IPS-15b (cell line): Measurements from ENCODE around the gene CFP.
"Not testable (repeated sequence)": the region's sequence is repeated elsewhere in the genome, so short reads cannot be mapped to it uniquely, and the experiment has no call there.

Experiments used
- H3K27me3 ChIP-seq: one replicate; pipeline ENCODE4 v1.6.1; 2013; ENCODE audit warnings: low read length; ENCODE audit not compliant: control insufficient read depth, insufficient read depth
- H3K36me3 ChIP-seq: one replicate; pipeline ENCODE4 v1.6.1; 2013; ENCODE audit warnings: low read length; ENCODE audit not compliant: control insufficient read depth, insufficient read depth
- H3K4me1 ChIP-seq: one replicate; pipeline ENCODE4 v1.6.1; 2013; ENCODE audit warnings: mild to moderate bottlenecking, low read length; ENCODE audit not compliant: control insufficient read depth, insufficient read depth
- H3K4me3 ChIP-seq: one replicate; pipeline ENCODE4 v1.5.1; 2013; ENCODE audit warnings: low read depth, low read length
- H3K9ac ChIP-seq: one replicate; pipeline ENCODE4 v1.6.1; 2013; ENCODE audit warnings: low read depth, mild to moderate bottlenecking, low read length
- H3K9me3 ChIP-seq: one replicate; pipeline ENCODE4 v1.6.1; 2013; ENCODE audit warnings: mild to moderate bottlenecking, low read length; ENCODE audit not compliant: control insufficient read depth, insufficient read depth

CFP gene

GRCh38 chrX:47613082-47613481 lies 16.6 kb downstream of the CFP start:
- peaks cover 4% of the 10 kb centered on the region for H3K4me1 ChIP-seq

DNA sequence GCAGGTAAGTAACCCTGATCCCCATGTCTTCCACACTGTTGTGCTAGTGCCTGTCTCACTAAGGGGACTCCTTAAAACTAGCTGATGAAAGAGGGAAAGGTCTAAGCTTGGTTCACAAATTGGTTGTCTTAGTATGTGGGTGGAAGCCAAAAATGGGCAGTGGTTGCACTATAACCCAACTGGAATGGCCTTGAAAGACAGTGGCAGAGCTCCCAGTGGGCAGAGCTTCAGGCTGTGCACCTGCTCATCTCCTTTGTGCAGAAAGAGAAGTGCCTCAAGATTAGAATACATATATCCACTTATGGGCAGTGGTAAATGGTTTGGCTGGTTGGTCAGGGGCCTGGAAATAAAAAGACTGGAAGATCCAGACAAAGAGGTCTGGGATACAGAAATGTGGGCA lies 17.3 kb downstream of the CFP start:
- H3K9me3 ChIP-seq, result no peaks in the 10 kb centered on the region
- H3K9ac ChIP-seq, result no peak overlapping the region
- H3K36me3 ChIP-seq, result no peaks in the 10 kb centered on the region
- H3K4me3 ChIP-seq, result no peak overlapping the region
- no peaks in the 10 kb centered on the region for H3K27me3 ChIP-seq
- peaks cover 4% of the 10 kb centered on the region for H3K4me1 ChIP-seq

More at GRCh38 chrX:47613082-47613481, 16.6 kb downstream of the CFP start:
- Histone ChIP-seq H3K9ac (no peak overlapping the region), H3K27me3 (no peaks in the 10 kb centered on the region), H3K36me3 (no peaks in the 10 kb centered on the region), H3K9me3 (no peaks in the 10 kb centered on the region), H3K4me3 (no peak overlapping the region)

- Histone ChIP-seq H3K36me3 (no peaks in the 10 kb centered on the region), H3K9ac (no peak overlapping the region), H3K4me1 (peaks cover 4% of the 10 kb centered on the region), H3K4me3 (no peak overlapping the region), H3K9me3 (no peaks in the 10 kb centered on the region), H3K27me3 (no peaks in the 10 kb centered on the region)
Observed at GRCh38 chrX:47611926-47612325, 17.8 kb downstream of the CFP start.

DNA sequence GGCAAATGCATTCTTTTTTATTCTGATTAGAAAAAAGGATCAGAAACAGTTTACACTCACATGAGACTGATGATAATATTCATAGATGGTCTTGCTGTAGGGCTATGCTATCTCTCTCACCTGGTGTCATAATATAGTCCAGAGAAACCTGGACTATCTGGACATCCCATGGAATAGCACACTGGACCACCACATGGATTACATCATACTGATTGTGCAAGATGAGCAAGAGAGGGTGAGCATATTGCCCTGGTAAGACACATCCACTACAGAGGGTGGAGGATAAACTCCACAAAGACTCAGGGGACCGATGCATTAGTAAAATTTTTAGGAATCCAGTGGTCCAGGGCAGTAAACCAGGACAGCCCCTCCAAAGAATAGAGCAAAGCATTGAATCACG lies 18.2 kb downstream of the CFP start:
- no peak overlapping the region for H3K9ac ChIP-seq
- no peak overlapping the region for H3K4me3 ChIP-seq
- no peaks in the 10 kb centered on the region for H3K9me3 ChIP-seq
- peaks cover 4% of the 10 kb centered on the region for H3K4me1 ChIP-seq
- H3K36me3 ChIP-seq, result no peaks in the 10 kb centered on the region
- no peaks in the 10 kb centered on the region for H3K27me3 ChIP-seq

DNA sequence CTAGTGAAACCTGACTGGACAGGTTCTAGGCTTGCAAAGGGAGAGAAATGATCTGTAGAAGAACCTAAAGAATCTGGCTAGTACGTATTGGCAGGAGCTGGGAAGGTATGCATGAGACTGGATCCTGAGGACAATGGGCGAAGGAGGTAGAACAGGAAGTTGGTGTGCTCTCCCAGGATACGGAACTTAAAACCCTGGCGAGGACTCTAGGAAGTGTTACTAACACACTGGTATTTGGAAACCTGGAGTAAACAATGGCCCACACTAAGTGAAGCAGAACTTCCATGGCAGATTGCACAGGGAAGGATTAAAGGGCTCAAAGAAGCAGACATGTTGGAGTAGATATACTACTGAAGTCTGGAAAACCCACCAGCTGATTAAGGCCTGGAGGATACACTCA lies 19.2 kb downstream of the CFP start:
- no peaks in the 10 kb centered on the region for H3K27me3 ChIP-seq
- no peak overlapping the region for H3K4me3 ChIP-seq
- no peaks in the 10 kb centered on the region for H3K36me3 ChIP-seq
- no peaks in the 10 kb centered on the region for H3K9me3 ChIP-seq
- H3K9ac ChIP-seq, result no peak overlapping the region
- H3K4me1 ChIP-seq, result peaks cover 4% of the 10 kb centered on the region

- H3K9ac ChIP-seq, result no peak overlapping the region
- no peak overlapping the region for H3K4me3 ChIP-seq
- H3K9me3 ChIP-seq, result no peaks in the 10 kb centered on the region
- H3K4me1 ChIP-seq, result peaks cover 4% of the 10 kb centered on the region
- H3K27me3 ChIP-seq, result no peaks in the 10 kb centered on the region
- H3K36me3 ChIP-seq, result no peaks in the 10 kb centered on the region
Observed at GRCh38 chrX:47608130-47608810, 21.5 kb downstream of the CFP start.

DNA sequence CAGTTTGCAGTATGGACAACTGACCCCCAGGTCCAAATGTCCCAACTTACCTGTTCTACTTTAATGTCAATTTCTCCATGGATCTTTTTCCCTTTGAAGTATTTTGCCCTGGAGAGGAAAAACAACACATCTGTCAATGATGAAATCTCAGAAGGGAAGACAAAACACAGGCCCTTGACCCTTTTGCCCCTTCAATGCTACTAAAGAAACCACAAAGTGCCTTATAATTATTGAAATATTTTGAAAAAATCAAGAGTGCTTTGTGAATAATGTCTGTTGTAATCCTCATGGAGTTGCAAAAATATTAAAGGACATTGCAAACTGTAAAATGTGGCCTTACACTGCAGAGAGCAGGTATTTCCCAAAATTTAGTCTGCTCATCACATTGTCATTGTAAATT lies 22.6 kb downstream of the CFP start:
- H3K9me3 ChIP-seq, result no peaks in the 10 kb centered on the region
- peaks cover 4% of the 10 kb centered on the region for H3K4me1 ChIP-seq
- no peaks in the 10 kb centered on the region for H3K36me3 ChIP-seq
- H3K9ac ChIP-seq, result no peak overlapping the region
- no peaks in the 10 kb centered on the region for H3K27me3 ChIP-seq
- H3K4me3 ChIP-seq, result no peak overlapping the region

GRCh38 chrX:47605024-47605423 lies 24.7 kb downstream of the CFP start:
- H3K9ac ChIP-seq, result no peak overlapping the region
- H3K27me3 ChIP-seq, result no peaks in the 10 kb centered on the region
- no peak overlapping the region for H3K4me3 ChIP-seq
- H3K4me1 ChIP-seq, result peaks cover 4% of the 10 kb centered on the region
- no peaks in the 10 kb centered on the region for H3K36me3 ChIP-seq
- H3K9me3 ChIP-seq, result no peaks in the 10 kb centered on the region

GRCh38 chrX:47603125-47603524 lies 26.6 kb downstream of the CFP start:
- H3K4me1 ChIP-seq, H3K9me3 ChIP-seq, H3K36me3 ChIP-seq, H3K9ac ChIP-seq, H3K27me3 ChIP-seq, H3K4me3 ChIP-seq: not testable (repeated sequence)

GRCh38 chrX:47597222-47597621 lies 32.5 kb downstream of the CFP start:
- Histone ChIP-seq H3K4me3 (no peak overlapping the region), H3K36me3 (no peaks in the 10 kb centered on the region), H3K9ac (no peak overlapping the region), H3K27me3 (no peaks in the 10 kb centered on the region), H3K9me3 (no peaks in the 10 kb centered on the region), H3K4me1 (no peaks in the 10 kb centered on the region)

GRCh38 chrX:47596256-47596655 lies 33.5 kb downstream of the CFP start:
- no peaks in the 10 kb centered on the region for H3K4me1 ChIP-seq
- no peaks in the 10 kb centered on the region for H3K9me3 ChIP-seq
- H3K4me3 ChIP-seq, result no peak overlapping the region
- no peak overlapping the region for H3K9ac ChIP-seq
- no peaks in the 10 kb centered on the region for H3K27me3 ChIP-seq
- no peaks in the 10 kb centered on the region for H3K36me3 ChIP-seq

DNA sequence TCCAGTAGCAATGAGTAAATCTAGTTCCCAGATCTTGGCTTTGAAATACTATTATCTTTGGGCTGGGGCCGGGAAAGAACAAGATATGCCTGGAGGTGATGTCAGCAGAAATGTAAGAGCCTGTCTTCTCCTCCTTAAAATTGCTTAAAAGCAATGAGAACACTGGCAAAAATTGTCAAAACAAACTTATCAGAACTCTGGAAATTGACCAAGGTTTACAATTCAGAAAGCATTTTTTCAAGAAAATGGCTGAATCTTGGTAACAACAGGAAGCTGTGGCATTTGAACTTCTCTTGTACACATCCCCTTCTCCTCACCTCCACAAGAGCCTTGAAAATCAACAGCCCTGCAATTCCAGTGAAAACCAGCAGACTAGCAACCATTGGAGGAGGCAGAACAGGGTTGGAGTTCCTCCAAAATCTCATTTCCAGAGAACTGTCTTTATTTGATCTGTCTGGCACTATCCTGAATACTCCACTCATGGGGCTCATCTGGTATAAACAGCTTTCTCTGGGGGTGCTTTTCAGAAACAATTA lies 33.9 kb downstream of the CFP start:
- no peaks in the 10 kb centered on the region for H3K36me3 ChIP-seq

More for the DNA sequence above, 33.9 kb downstream of the CFP start:
- H3K9ac ChIP-seq, result no peak overlapping the region
- no peaks in the 10 kb centered on the region for H3K4me1 ChIP-seq
- no peaks in the 10 kb centered on the region for H3K9me3 ChIP-seq
- no peak overlapping the region for H3K4me3 ChIP-seq
- H3K27me3 ChIP-seq, result no peaks in the 10 kb centered on the region
